Right renal pelvis (tissue), 4 donors: ENCODE results near the gene POLA1. TPM values are rescaled to one million over a fixed set of nuclear protein-coding genes. Genes with fewer than 3 reads are reported as not detected.

Source experiments
- DNase-seq, 4 donors: peaks; one replicate each; pipeline ENCODE4 v3.0.0-alpha.2; 2013; ENCODE audit warnings: low read depth in 4 of 4, low spot score in 3 of 4, missing footprints in 1 of 4
- polyA plus RNA-seq, 4 donors: library from polyadenylated mRNA; unstranded; fragments of 120-200 nt; gene quantifications; one replicate each; pipeline ENCODE4 v1.2.1, GENCODE V29; 2013; ENCODE audit not compliant: insufficient read length in 4 of 4

Gene POLA1
- polyA plus RNA-seq, 4 donors, result 15.4 to 18.9 (median 18.4) TPM

DNA sequence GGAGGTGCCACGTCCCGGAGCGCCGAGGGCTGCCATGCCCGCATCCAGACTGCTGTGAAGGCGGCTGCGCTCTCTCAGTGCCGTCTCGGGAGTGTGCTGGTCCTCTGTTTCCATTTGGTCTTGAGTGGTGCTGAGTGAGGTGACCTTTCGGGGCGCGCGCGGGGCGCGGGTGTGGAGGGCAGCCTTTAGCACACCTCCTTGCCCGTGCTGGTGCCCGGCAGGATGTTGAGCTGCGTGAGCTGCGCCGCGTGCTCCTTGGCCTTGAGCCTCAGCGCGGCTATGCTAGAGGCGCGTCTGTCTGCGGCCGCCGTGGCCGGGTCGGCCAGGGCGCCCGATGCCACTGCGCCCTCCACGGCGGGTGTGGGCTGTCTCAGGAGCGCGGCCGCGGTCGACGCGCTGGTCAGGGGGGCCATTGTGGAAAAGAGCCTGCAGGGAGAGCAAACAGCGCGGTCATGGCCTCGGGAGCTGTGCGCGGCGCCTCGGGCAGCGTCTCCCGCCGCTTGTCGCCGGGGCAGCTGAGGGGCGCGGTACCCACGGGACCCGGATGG lies 310.8 kb downstream of the POLA1 start:
- DNase-seq, result no peak

DNA sequence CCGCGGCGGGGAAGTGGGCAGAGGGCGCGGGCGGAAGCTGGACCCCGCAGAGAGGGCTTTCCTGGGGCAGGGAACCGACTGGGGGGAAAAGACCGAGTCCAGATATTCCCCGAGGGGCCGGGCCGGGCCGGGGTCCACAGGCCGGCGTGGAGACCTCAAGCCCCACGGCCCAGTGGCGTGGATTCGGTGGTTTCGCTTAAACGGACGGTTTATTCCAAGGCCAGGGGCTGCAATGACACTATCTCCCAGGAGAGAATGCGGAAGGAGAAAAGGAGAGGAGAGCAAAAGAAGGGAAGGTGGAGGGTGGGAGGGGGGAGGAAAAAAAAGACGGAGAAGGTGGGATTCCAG lies 311.3 kb downstream of the POLA1 start:
- DNase-seq, result no peak

DNA sequence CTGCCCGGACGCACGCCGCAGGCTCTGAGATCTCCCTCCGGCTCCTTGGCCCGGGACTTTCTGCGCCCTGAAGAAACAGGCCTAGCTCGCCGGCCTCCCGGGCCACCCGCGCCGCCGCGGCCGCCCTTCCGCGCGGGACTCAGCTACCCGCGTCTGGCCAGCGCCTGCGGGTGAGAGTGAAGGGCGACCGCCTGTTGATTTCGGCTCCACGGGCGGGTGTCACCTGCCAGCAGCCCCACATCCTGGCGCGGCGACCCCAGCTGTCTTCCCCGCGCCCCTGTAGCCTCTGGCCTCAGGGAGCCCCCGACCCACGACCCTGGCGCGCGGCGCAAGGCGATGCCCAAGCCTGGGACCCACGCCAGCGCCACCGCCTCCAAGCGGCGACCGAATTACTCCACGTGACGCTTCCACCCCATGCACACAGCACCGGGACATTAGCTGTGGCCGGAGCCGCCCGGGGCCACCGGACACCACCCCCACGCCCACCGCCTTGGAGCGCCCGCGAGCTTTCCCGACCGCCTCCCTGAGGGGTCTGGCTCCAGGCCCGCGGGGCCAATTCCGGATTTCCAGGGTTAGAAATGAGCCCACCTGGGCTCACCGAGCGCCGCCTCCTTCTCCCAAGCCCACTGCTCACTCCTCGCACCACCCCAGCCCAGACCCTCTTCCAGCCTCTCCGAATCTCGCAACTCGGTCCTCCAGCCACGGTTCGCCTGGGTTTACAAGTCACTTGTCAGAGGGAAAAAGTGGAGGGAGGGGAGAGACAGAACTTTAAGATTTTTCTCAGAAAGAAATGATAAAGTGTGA lies 311.9 kb downstream of the POLA1 start:
- no peak for DNase-seq

DNA sequence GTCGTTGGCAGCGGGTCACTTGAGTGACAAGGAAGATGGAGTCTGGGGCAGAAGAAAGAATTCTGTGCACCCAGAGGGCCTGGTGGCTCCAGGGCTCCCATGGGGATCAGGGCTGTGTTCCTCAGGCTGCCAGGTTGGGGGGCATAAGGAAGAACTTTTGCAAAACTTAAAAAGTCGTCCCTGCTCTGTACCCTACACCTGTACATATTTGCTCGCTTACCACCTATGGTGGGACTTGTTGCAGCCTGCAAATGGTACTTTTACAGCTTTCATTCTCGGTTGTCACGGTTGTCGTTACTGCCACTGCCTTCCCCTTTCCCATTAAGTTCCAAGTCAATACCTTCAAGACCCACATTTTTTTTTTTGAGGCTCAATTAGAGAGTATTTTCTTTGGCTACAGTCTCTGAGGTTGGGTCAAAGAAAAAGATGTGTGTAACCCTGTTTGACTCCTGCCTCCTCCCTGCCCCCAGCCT lies 312.9 kb downstream of the POLA1 start:
- DNase-seq, result no peak

DNA sequence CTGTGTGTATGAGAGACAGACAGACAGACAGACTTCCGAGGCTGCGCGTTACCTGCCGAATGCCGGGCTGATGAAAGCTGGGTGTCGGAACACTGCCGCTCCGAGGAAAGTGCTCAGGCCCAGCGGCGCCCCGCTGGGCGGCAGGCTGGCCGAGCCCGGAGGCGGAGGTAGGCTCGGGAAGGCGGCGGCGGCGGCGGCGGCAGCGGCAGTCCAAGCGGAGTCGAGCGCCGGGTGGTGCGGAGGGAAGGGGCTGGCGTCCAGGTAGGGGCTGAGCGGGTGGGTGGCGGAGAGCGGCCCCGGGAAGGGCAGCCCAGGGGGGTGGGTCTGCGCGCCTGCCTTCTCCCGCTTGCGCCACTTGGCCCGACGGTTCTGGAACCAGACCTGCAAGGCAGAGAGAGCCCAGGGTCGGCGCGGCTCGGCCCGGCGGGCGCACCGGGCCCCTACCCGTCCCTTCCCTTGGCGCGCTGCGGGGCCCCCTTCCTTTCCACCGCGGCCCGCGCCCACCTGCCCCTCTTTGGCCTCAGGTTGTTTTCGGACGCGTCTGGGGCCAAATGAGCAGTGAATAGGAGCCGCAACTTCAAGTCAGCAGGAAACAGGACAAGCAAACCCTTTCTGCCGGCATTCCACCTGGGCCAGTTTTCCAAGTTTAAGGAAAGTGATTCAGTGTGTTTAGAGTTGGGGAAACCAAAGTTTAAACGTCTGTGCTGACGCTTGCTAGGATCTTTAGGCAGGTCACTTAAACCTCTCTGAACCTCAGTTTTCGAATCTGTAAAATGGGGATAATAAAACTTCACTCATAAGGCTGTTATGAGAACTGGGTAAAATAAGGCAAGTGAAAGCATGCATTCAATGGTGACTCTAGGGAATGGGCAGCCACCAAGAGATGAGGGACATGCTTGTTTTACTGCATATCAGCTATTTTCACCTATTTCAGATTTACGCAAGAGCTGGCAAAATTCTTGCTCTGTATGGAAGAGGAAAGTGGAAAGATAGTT lies 313.6 kb downstream of the POLA1 start:
- no peak for DNase-seq

DNA sequence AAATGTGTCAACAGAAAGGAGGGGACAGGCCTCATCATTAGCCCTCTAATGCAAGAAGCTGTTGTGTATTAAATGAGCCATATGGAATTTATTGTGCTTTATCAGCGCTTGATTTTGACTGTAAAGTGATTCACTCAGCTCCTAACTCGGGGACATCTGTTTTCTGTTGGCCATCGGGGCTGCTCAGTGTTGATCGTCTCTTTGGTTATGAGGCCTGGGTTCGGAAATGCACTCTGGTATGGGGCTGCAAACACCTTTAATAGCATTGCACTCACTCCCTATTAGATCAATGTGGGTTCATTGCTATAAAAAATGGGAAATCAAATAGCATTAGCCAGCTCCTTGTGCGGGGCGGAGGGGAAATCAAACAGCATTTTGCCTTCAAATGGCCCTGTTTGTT lies 315.7 kb downstream of the POLA1 start:
- DNase-seq, result no peak

DNA sequence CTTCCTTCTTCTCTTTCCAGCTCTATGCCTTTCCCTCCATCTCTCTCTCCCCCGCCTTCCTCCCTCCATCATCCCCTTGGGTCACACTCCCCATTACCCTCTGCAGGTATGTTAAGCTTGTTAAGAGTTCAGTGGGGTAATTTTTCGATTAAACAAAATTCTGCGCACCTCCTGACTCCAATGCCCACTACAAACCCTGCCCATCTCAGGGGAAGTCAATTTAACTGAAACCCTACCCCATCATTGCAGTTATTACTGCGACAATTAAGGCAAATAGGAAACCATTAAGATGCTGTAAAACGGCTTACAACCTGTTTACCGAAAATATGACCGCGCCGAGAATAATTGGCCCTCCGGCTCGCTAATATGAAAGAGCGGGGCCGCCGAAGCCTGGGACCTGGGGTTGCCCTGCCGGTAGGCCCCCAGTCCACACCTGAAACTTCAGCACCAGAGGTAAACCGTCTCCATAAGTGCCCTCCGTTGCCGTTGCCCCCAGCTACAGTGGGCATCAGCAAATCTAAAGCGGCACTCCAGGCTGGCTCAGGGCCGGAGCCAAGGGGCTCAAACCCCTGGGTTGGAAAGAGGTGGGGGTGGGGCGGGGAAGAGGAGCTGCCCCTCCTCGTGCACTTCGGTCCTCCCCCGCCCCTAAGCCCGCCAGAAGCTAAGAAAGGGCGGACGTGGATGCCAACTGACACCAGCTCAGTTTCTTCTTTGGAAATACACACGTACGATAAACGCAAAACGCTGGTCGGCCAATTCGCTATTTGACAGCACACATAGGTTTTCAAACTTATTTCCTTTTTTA lies 317.3 kb downstream of the POLA1 start:
- no peak for DNase-seq

DNA sequence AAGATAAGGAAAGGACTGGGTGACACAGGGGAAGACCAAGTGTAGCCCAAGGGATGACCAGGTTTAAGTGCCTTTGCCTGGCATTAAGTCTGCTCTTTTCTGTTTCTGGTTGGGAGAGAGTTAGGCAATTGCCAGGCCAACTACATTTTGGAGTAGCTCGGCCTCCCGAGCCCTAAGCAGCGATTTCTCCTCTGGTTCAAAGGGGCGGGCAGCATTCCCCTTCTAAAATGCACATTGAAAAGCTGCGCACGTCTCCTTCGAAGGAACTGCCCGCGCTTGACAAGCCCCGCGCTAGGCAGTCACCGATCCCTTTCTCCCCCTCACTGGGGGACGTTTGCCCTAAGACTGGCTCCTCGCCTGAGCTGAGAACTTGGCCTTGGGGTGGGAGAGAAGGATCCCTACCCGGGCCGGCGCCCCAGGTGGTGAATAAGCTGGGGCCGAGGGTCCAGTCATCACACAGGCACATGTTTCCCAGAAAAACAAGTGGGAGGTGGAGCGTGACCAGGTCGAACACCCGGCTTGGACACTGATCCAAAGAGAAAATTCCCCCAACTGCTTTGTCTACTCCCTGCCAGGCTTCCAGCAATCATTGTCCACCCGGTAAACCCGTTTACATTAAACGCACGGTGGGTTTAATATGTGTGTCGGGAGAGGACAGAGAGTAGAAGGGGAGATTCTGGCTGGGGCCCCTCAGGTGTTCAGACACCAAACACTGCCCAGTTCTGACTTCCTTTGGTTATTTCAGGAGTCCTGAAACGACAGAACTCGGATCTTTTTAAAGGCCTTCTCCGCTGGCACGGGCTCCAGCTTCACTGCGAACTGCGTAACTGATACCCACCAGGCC lies 318.1 kb downstream of the POLA1 start:
- no peak for DNase-seq

DNA sequence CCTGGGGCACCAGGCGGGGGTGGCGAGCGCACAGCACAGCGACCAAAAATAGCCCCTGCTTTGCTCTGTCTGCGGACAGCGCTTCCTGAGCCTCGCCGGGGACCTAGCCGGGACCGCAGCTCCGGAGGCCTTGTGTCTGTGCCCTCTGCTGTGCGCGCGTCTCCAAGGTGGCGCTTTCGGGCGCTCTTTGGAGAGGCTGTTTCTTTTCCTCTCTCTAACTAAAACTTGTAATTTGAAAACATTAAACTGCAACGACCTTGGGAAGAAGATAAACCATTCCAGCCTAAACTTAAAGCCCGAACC lies 318.7 kb downstream of the POLA1 start:
- DNase-seq, result no peak

DNA sequence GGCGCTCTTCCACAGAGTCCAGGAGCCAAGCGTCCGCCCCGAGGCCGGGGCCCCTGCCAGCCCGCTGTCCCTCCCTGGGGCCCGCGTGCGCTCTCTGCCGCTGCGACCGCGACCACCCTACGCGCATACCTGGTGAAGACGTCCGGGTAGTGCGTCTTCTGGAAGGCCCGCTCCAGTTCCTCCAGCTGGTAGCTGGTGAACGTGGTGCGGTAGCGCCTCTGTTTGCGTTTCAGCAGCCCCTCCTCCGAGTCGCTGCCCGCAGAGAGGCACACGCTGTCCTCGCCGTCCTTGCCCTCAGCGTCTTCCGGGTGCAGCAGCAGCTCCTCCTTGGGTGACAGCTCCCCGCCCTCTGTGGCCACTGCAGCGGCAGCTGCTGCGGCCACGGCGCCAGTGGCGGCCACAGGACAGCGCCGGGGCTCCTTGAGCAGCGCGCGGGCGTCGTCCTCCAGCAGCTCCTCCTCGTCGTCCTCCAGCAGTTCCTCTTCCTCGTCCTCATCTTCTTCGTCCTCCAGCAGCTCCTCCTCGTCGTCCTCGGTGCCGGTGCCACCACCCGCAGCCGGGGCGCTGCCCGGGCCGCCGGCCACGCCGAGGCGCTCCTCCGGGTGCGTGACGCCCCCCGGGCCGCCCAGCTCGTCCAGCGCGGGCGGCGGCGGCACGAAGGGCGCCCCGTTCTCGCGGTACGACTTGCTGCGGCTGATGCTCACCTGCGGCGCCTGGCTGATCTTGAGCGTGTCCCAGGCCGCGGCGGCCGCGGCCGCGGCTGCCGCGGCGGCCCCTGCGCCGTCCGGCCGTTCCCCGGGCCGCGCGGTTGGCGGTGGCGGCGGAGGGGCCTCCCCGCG lies 319.3 kb downstream of the POLA1 start:
- no peak for DNase-seq

DNA sequence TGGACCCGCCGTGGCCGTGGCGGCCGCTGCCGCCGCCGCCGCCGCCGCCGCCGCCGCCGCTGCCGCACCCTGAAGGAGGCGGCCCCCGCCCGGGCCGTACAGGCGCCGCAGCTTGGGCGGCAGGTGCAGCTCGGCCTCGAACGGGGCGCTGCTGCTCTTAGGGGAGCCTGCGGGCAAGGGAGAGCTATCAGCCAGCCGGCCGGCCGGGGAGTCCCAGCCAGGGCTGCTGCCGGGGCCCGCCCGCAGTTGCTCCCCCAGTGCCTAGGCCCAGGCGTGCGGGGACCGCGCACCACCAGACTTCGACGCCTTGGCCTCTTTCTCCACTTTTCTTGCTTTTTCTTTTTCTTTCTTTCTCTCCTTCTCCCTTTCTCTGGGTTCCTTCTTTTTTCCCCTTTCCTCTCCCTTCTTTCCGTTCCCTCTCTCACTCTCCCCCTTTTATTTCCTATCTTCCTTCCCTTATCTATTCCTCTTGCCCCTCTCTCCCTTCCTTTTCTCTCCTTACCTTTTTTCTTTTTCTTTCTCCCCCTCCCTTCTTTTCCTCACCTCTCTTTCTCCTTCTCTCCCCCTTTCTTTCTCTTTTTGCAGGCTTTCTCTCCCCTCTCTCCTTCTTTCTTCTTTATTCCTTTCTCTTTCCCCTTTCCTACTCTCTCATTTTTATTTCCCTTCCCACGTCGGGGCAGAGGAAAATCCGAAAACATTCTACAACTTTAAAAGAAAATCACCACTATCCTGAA lies 320.1 kb downstream of the POLA1 start:
- no peak for DNase-seq

DNA sequence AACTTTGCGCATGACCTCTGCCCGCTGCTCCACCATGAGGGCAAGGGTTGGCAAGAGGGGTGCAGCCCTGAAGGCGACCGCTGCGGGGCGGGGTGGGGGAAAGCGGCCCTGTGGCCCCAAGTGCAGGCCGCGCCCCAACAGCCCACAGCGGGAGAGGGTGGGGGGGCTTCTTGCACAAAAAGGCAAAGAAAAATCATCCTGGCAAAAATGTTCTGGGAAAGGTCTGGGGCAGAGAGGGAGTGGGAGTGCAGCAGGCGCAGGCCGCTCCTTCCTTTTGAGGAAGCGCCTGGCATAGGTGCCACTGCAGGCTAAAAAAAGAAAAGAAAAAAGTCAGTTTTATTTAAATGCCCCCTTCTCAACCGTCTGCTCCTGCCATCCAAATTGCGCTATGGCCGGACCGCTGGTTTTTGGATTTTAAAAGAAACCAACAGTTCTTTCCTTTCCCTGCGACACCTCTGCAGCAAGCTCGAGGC lies 320.7 kb downstream of the POLA1 start:
- no peak for DNase-seq

DNA sequence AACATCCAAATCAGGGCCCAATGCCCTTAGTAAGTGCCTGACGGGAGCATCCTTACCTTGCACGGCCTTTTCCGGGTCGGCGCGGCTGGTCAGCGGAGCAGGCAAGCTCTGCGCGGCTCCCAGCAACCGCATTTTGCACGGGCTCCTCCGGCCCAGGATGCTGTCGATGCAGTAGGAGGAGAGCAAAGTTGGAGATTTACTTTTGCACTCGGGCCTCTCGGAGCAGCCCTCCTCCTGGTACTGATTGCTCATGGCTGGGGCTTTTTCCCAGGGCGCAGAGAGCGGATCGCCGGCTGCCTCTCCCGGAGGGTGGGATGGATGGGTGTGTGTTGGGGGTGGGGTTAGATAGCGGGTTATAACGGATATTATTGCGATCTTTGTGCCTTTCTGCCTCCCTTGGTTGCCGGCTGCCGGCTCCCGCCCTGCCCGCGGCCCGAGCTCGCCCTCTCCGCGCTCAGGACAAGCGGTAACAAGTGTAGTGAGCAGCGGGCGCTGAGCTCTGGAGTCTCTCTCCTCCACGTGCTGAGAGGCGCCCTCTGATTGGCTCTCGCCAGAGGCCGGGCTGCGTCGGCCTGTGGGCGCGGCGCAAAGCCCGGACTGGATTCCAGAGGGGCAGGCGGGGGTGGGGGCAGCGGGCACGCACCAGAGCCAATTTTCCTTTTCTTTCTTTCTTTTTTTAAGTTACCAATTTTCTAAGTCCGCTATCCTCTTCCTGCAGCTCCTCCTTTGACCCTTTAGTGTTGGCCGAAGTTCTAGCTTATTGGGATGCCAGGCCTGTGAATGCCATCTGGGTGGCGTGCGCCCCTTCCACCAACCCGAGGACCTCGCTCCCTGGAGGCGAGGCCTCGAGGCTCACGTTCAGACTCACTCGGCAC lies 322.0 kb downstream of the POLA1 start, which contains the start of gene ARX:
TSS of gene ARX (minus strand) at position 480 of the 875 bp plus-strand sequence. CDS start at position 252, 228 bp downstream.
- peak in 3 of 4 donors; percentile 40 to 56 (median 50) for DNase-seq

DNA sequence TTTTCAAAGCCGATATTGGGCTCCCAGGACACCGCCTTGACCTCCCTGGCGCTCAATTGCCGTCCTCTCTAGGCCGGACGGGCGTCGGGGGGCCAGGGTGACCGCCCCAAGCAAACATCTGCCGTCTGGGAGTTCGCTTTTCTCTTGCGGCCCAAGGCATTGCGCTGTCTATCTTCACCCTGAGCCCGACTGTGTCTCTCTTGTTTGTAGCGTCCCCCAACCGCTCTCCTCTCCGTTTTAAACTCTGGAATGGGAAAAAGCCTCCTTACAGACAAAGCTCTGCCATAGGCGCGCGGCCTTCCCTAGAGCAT lies 322.6 kb downstream of the POLA1 start:
- DNase-seq, result no peak

DNA sequence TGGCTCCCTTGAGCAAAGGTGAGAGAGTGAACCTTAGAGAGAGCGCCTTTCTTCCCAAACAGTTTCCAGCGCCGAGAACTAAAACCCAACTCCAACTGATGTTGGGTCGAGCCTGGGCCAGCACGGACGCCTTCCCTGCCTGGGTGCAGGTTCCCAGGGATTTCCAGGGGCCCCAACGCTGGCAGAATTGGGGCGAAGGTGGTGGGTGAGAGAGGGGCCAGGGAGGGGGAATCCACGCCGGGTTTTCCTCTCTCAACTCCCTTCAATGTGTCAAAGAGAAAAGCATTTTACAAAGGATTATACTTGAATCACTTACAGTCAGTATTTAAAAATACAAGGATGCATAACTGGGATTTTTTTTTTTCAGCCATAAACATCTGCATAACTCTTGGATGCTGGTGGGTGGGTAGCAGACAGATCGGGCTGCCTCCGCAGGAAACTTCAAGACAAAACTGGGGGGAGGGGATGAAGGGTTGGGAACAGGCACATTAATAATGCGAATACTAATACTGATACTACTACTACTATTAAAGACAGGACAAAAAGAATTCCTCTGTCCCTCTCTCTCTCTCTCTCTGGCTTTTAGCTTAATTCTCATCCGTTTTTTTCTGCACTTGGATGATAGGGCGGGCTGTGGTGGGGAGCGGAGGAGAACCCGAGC lies 323.4 kb downstream of the POLA1 start:
- no peak for DNase-seq

DNA sequence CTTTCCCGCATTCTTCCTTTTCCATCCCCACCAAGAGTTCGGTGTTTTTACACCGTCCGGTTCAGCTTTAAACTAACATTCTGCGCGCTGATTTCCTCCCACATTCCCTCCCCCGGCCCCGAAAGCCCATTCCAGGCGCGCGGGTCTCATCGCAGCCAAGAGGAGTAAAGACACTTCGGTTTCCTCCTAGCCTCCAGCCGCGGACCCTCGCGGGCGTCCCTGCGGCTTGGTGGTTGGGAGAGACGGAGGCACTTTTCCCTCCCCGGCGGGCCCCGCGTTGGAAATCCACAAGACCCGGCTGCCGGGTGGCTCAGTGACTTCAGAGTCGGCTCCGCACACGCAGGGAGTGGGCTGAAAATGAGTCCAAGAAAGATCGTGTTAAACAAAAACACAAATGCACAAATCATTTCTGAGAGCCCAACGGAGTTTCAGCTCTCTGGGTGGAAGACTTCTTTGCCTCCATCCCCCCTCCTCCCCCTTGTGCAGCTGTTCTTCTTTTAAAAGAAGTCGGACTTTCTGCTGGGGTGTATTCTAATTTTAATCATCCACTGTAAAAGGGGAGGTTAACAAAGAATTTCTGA lies 324.0 kb downstream of the POLA1 start:
- no peak for DNase-seq
